ENCODE data around the gene YIPF1. TPM values are rescaled to one million over a fixed set of nuclear protein-coding genes. Genes with fewer than 3 reads are reported as not detected.
A peak's percentile ranks its signal among the peaks of the same experiment; 100 is the strongest.

YIPF1 gene
- total RNA-seq, 1 donor from 2014 or later = 41.2 TPM

- no peak for TF ChIP-seq CTCF (IDR thresholded peaks at IDR 0.05)
- no peak for TF ChIP-seq EZH2 (IDR thresholded peaks at IDR 0.05)
- no peak for TF ChIP-seq EZH2phosphoT487 (IDR thresholded peaks at IDR 0.05)
- Histone ChIP-seq H2AFZ (replicated peaks) (no peak overlapping the region), H3K4me1 (peaks cover 14% of the 10 kb centered on the region), H4K20me1 (ENCODE audit: low read depth) (no peaks in the 10 kb centered on the region), H3K27me3 (no peaks in the 10 kb centered on the region), H3K4me3 (no peak overlapping the region), H3K36me3 (peaks cover 8% of the 10 kb centered on the region), H3K27ac (no peak overlapping the region), H3K79me2 (ENCODE audit: low read depth) (no peaks in the 10 kb centered on the region), H3F3A (ENCODE audit: low read depth) (no peaks in the 10 kb centered on the region), H3K4me2 (no peak overlapping the region), H3K9ac (no peak overlapping the region), H3K9me3 (ENCODE audit: low read depth) (no peaks in the 10 kb centered on the region)
- no peak for DNase-seq (ENCODE audit: low spot score)
- H3K9me3 Mint-ChIP-seq = no peaks in the 10 kb centered on the region
- H3K4me1 Mint-ChIP-seq = peaks cover 7% of the 10 kb centered on the region
- no peak overlapping the region for H3K4me3 Mint-ChIP-seq
- peaks cover 33% of the 10 kb centered on the region for H3K36me3 Mint-ChIP-seq
- H3K27ac Mint-ChIP-seq = no peak overlapping the region
- H3K27me3 Mint-ChIP-seq (ENCODE audit: insufficient read depth, low read depth) = no peaks in the 10 kb centered on the region
Observed at GRCh38 chr1:53918343-53918742, 28.7 kb upstream of the YIPF1 start.

GRCh38 chr1:53913352-53914033 lies 23.9 kb upstream of the YIPF1 start:
- no peak overlapping the region for H3K4me3 ChIP-seq
- no peak overlapping the region for H3K9ac ChIP-seq
- peaks cover 18% of the 10 kb centered on the region for H3K4me1 ChIP-seq
- no peaks in the 10 kb centered on the region for H3K79me2 ChIP-seq (ENCODE audit: low read depth)
- no peaks in the 10 kb centered on the region for H3K27me3 ChIP-seq
- DNase-seq (ENCODE audit: low spot score) = peak; percentile 15
- H3K27ac Mint-ChIP-seq = peak overlapping the region; percentile 21
- H2AFZ ChIP-seq (replicated peaks) = no peak overlapping the region
- H3K36me3 Mint-ChIP-seq = peaks cover 10% of the 10 kb centered on the region
- no peaks in the 10 kb centered on the region for H3F3A ChIP-seq (ENCODE audit: low read depth)
- H3K27me3 Mint-ChIP-seq (ENCODE audit: insufficient read depth, low read depth) = no peaks in the 10 kb centered on the region
- no peak overlapping the region for H3K4me2 ChIP-seq
- no peaks in the 10 kb centered on the region for H3K36me3 ChIP-seq
- no peak for TF ChIP-seq CTCF (IDR thresholded peaks at IDR 0.05)
- TF ChIP-seq EZH2phosphoT487 (IDR thresholded peaks at IDR 0.05) = no peak
- no peak for TF ChIP-seq EZH2 (IDR thresholded peaks at IDR 0.05)
- no peaks in the 10 kb centered on the region for H4K20me1 ChIP-seq (ENCODE audit: low read depth)
- H3K9me3 ChIP-seq (ENCODE audit: low read depth) = no peaks in the 10 kb centered on the region
- peaks cover 7% of the 10 kb centered on the region for H3K4me1 Mint-ChIP-seq
- no peak overlapping the region for H3K27ac ChIP-seq
- H3K9me3 Mint-ChIP-seq = no peaks in the 10 kb centered on the region
- no peak overlapping the region for H3K4me3 Mint-ChIP-seq

GRCh38 chr1:53911442-53911841 lies 21.8 kb upstream of the YIPF1 start:
- Mint-ChIP-seq H3K9me3 (no peaks in the 10 kb centered on the region), H3K4me1 (peaks cover 7% of the 10 kb centered on the region), H3K27ac (no peak overlapping the region), H3K36me3 (peaks cover 6% of the 10 kb centered on the region), H3K27me3 (ENCODE audit: insufficient read depth, low read depth) (no peaks in the 10 kb centered on the region), H3K4me3 (no peak overlapping the region)
- DNase-seq (ENCODE audit: low spot score) = no peak
- Histone ChIP-seq H3K4me1 (peaks cover 18% of the 10 kb centered on the region), H4K20me1 (ENCODE audit: low read depth) (no peaks in the 10 kb centered on the region), H3K27ac (no peak overlapping the region), H3K9me3 (ENCODE audit: low read depth) (no peaks in the 10 kb centered on the region), H3K79me2 (ENCODE audit: low read depth) (no peaks in the 10 kb centered on the region), H3F3A (ENCODE audit: low read depth) (no peaks in the 10 kb centered on the region), H3K36me3 (no peaks in the 10 kb centered on the region), H3K4me2 (no peak overlapping the region), H3K27me3 (no peaks in the 10 kb centered on the region), H3K4me3 (no peak overlapping the region), H3K9ac (no peak overlapping the region), H2AFZ (replicated peaks) (no peak overlapping the region)
- TF ChIP-seq EZH2 (IDR thresholded peaks at IDR 0.05) (no peak), EZH2phosphoT487 (IDR thresholded peaks at IDR 0.05) (no peak), CTCF (IDR thresholded peaks at IDR 0.05) (no peak)
